Measurements from ENCODE around the gene MROH2A.

The MROH2A gene

GRCh38 chr2:233853353-233853752 lies 75.2 kb downstream of the MROH2A start:
- ChIA-PET POLR2A (ENCODE audit: low non-redundant PET) (no interaction called here), CTCF (interaction anchor here (0.6 kb wide), 1 partner anchor 12 kb away, joined by 3 read pairs; no protein-coding TSS in a partner anchor)
- TF ChIP-seq CTCF (conservative IDR thresholded peaks at IDR 0.05; ENCODE audit: low read depth) = no peak
- no peak for DNase-seq (ENCODE audit: low spot score)
- peak overlapping the region; percentile 84 for H3K27ac ChIP-seq

GRCh38 chr2:233853883-233854240 lies 75.7 kb downstream of the MROH2A start:
- no peak for DNase-seq (ENCODE audit: low spot score)
- peak overlapping the region; percentile 84 for H3K27ac ChIP-seq
- ChIA-PET CTCF (interaction anchor here (0.6 kb wide), 2 partner anchors 11 to 405 kb away, joined by 3 read pairs; no protein-coding TSS in a partner anchor), POLR2A (ENCODE audit: low non-redundant PET) (no interaction called here)
- no peak for TF ChIP-seq CTCF (conservative IDR thresholded peaks at IDR 0.05; ENCODE audit: low read depth)

- CTCF ChIA-PET = interaction anchor here (0.6 kb wide), 2 partner anchors 406 to 690 kb away, joined by 3 to 4 read pairs; no protein-coding TSS in a partner anchor
- peak; percentile 100 for DNase-seq (ENCODE audit: low spot score)
- POLR2A ChIA-PET (ENCODE audit: low non-redundant PET) = no interaction called here
- no peak for TF ChIP-seq CTCF (conservative IDR thresholded peaks at IDR 0.05; ENCODE audit: low read depth)
- H3K27ac ChIP-seq = peak within 1 kb of the TSS; percentile 84
Observed at GRCh38 chr2:233854241-233854981, 76.3 kb downstream of the MROH2A start, which contains the start of gene HJURP. HJURP (minus strand) TSS chr2:233854535; CDS start chr2:233854500, 35 bp downstream.

- peak overlapping the region; percentile 84 for H3K27ac ChIP-seq
- POLR2A ChIA-PET (ENCODE audit: low non-redundant PET) = no interaction called here
- CTCF ChIA-PET = no interaction called here
- TF ChIP-seq CTCF (conservative IDR thresholded peaks at IDR 0.05; ENCODE audit: low read depth) = no peak
- DNase-seq (ENCODE audit: low spot score) = no peak
Observed at GRCh38 chr2:233855345-233855744, 77.2 kb downstream of the MROH2A start.

GRCh38 chr2:233856184-233856583 lies 78.1 kb downstream of the MROH2A start:
- DNase-seq (ENCODE audit: low spot score) = no peak
- no peak overlapping the region for H3K27ac ChIP-seq

More at GRCh38 chr2:233856184-233856583, 78.1 kb downstream of the MROH2A start:
- ChIA-PET POLR2A (ENCODE audit: low non-redundant PET) (no interaction called here), CTCF (interaction anchor here (0.9 kb wide), 1 partner anchor 428 kb away, joined by 3 read pairs; no protein-coding TSS in a partner anchor)
- TF ChIP-seq CTCF (conservative IDR thresholded peaks at IDR 0.05; ENCODE audit: low read depth) = no peak

Measured in RWPE1 (cell line).